GM18502 (cell line): ENCODE measurements around the gene RAP1GAP2.
A peak's percentile ranks its signal among the peaks of the same experiment; 100 is the strongest.
"Not testable (repeated sequence)": the region's sequence is repeated elsewhere in the genome, so short reads cannot be mapped to it uniquely, and the experiment has no call there.

ENCODE experiments used
- ATAC-seq: cut with Tn5 transposase; IDR thresholded peaks from one replicate; pipeline ENCODE4 v1.9.1; 2021; ENCODE audit warnings: mild to moderate bottlenecking; ENCODE audit not compliant: unreplicated experiment, poor library complexity

Gene RAP1GAP2

GRCh38 chr17:2986925-2987324 is 190.7 kb downstream of the RAP1GAP2 start:
- no peak for ATAC-seq

GRCh38 chr17:2989396-2989795 is 193.2 kb downstream of the RAP1GAP2 start:
- ATAC-seq = not testable (repeated sequence)

- ATAC-seq = no peak
Observed at GRCh38 chr17:2989855-2990254, 193.6 kb downstream of the RAP1GAP2 start.

GRCh38 chr17:2990396-2990795 is 194.2 kb downstream of the RAP1GAP2 start:
- no peak for ATAC-seq

- not testable (repeated sequence) for ATAC-seq
Observed at GRCh38 chr17:2991396-2992180, 195.3 kb downstream of the RAP1GAP2 start.

- ATAC-seq = no peak
Observed at GRCh38 chr17:2994441-2994840, 198.2 kb downstream of the RAP1GAP2 start.

- no peak for ATAC-seq
Observed at GRCh38 chr17:2995377-2995776, 199.1 kb downstream of the RAP1GAP2 start.

GRCh38 chr17:2995886-2996809 is 199.9 kb downstream of the RAP1GAP2 start:
- ATAC-seq = no peak

- no peak for ATAC-seq
Observed at GRCh38 chr17:2996810-2997670, 200.8 kb downstream of the RAP1GAP2 start.

GRCh38 chr17:2998469-2998901 is 202.2 kb downstream of the RAP1GAP2 start:
- not testable (repeated sequence) for ATAC-seq

- ATAC-seq = peak; percentile 80
Observed at GRCh38 chr17:3002538-3003295, 206.5 kb downstream of the RAP1GAP2 start.

- ATAC-seq = no peak
Observed at GRCh38 chr17:3003296-3004149, 207.3 kb downstream of the RAP1GAP2 start.

GRCh38 chr17:3004150-3004801 is 208.0 kb downstream of the RAP1GAP2 start:
- no peak for ATAC-seq

- ATAC-seq = no peak
Observed at GRCh38 chr17:3004925-3005324, 208.7 kb downstream of the RAP1GAP2 start.

- ATAC-seq = no peak
Observed at GRCh38 chr17:3005696-3006095, 209.5 kb downstream of the RAP1GAP2 start.

- ATAC-seq = no peak
Observed at GRCh38 chr17:3006801-3007200, 210.6 kb downstream of the RAP1GAP2 start.

- ATAC-seq = no peak
Observed at GRCh38 chr17:3007651-3008121, 211.4 kb downstream of the RAP1GAP2 start.
